ENCODE data around the gene PYGB.

PYGB gene

DNA sequence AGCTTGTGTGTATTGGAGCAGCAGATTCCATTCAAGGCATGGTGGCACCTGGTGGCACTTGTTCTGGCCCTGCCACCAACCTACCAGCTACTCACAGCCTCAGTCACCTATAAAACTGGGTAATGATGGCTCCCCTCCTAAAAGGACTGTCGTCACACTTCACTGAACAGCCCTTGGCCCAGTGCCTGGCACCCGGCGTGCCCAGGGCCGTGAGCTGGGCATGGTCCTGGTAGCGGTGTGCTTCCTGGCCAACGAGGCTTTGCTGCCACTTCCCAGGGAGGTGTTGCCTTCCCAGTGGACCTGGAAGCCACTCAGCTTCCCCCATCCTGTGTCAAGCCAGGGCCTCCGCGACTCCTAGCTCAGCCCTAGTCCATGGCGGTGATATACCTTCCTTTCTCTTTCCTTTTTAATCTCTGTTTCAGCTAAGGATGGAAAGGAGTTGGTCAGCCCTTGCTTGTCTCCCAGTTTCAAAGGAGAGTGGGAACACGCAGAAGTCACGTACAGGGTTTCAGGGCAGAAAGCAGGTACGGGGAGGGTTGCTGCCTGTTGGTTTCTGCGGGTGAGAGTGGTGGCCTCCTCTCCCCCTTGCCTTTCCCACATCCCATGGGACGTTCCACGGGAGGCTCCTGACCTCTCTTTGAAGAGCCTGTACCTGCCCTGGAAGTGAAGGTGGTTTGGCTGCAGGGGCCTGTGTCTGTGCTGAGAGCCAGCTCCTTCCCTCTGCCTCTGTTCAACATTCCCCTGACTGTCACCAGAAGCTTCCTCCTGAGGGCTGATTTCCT lies 26.9 kb upstream of the PYGB start:
- DNase-seq (ENCODE audit: low spot score in 2 of 2) = no peak
- Histone ChIP-seq H3K9me3 (no peaks in the 10 kb centered on the region), H3K27me3 (ENCODE audit: low read depth) (no peaks in the 10 kb centered on the region), H3K36me3 (replicated peaks) (peaks cover 25% of the 10 kb centered on the region), H3K4me1 (no peaks in the 10 kb centered on the region), H3K4me3 (no peak overlapping the region)
- in situ Hi-C loops (cut with MboI; ENCODE audit: low sequenced_read_pairs) = no loop called here

- Histone ChIP-seq H3K36me3 (replicated peaks) (peaks cover 21% of the 10 kb centered on the region), H3K27me3 (ENCODE audit: low read depth) (no peaks in the 10 kb centered on the region), H3K9me3 (no peaks in the 10 kb centered on the region), H3K4me3 (no peak overlapping the region), H3K4me1 (peaks cover 3% of the 10 kb centered on the region)
- in situ Hi-C loops (cut with MboI; ENCODE audit: low sequenced_read_pairs) = no loop called here
- DNase-seq (ENCODE audit: low spot score in 2 of 2) = no peak
Measured at GRCh38 chr20:25221592-25222460, 26.1 kb upstream of the PYGB start.

- H3K4me1 ChIP-seq = peaks cover 10% of the 10 kb centered on the region
- peaks cover 16% of the 10 kb centered on the region for H3K36me3 ChIP-seq (replicated peaks)
- in situ Hi-C loops (cut with MboI; ENCODE audit: low sequenced_read_pairs) = no loop called here
- H3K9me3 ChIP-seq = no peaks in the 10 kb centered on the region
- no peak for DNase-seq (ENCODE audit: low spot score in 2 of 2)
- no peaks in the 10 kb centered on the region for H3K27me3 ChIP-seq (ENCODE audit: low read depth)
- H3K4me3 ChIP-seq = no peak overlapping the region
Measured at GRCh38 chr20:25222461-25223178, 25.3 kb upstream of the PYGB start.

GRCh38 chr20:25223179-25223661 lies 24.7 kb upstream of the PYGB start:
- no peaks in the 10 kb centered on the region for H3K27me3 ChIP-seq (ENCODE audit: low read depth)
- no peaks in the 10 kb centered on the region for H3K9me3 ChIP-seq
- H3K36me3 ChIP-seq (replicated peaks) = peaks cover 16% of the 10 kb centered on the region
- peaks cover 10% of the 10 kb centered on the region for H3K4me1 ChIP-seq
- DNase-seq (ENCODE audit: low spot score in 2 of 2) = no peak
- H3K4me3 ChIP-seq = no peak overlapping the region
- in situ Hi-C loops (cut with MboI; ENCODE audit: low sequenced_read_pairs) = no loop called here

- Histone ChIP-seq H3K36me3 (replicated peaks) (peaks cover 12% of the 10 kb centered on the region), H3K4me3 (no peak overlapping the region), H3K4me1 (peaks cover 10% of the 10 kb centered on the region), H3K9me3 (no peaks in the 10 kb centered on the region), H3K27me3 (ENCODE audit: low read depth) (no peaks in the 10 kb centered on the region)
- in situ Hi-C loops (cut with MboI; ENCODE audit: low sequenced_read_pairs) = no loop called here
- DNase-seq (ENCODE audit: low spot score in 2 of 2) = no peak
Measured at GRCh38 chr20:25223765-25224720, 23.8 kb upstream of the PYGB start.

GRCh38 chr20:25224941-25225340 lies 22.9 kb upstream of the PYGB start:
- Histone ChIP-seq H3K36me3 (replicated peaks) (peaks cover 7% of the 10 kb centered on the region; the same call in 1 of the 2 replicates), H3K9me3 (no peaks in the 10 kb centered on the region), H3K27me3 (ENCODE audit: low read depth) (no peaks in the 10 kb centered on the region), H3K4me3 (no peak overlapping the region), H3K4me1 (peaks cover 10% of the 10 kb centered on the region)
- in situ Hi-C loops (cut with MboI; ENCODE audit: low sequenced_read_pairs) = no loop called here
- no peak for DNase-seq (ENCODE audit: low spot score in 2 of 2)

DNA sequence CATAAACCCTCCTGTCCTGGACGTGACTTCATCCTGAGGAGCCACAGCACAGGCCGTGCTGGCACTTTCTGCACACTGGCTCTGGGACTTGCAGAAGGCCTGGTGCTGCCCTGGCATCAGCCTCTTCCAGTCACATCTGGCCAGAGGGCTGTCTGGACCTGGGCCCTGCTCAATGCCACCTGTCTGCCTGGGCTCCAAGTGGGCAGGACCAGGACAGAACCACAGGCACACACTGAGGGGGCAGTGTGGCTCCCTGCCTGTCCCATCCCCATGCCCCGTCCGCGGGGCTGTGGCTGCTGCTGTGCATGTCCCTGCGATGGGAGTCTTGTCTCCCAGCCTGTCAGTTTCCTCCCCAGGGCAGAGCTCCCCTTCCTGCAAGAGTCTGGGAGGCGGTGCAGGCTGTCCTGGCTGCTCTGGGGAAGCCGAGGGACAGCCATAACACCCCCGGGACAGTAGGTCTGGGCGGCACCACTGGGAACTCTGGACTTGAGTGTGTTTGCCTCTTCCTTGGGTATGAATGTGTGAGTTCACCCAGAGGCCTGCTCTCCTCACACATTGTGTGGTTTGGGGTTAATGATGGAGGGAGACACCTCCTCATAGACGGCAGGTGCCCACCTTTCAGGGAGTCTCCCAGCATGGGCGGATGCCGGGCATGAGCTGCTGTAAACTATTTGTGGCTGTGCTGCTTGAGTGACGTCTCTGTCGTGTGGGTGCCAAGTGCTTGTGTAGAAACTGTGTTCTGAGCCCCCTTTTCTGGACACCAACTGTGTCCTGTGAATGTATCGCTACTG lies 22.0 kb upstream of the PYGB start:
- Histone ChIP-seq H3K4me1 (peaks cover 13% of the 10 kb centered on the region), H3K27me3 (ENCODE audit: low read depth) (no peaks in the 10 kb centered on the region), H3K36me3 (replicated peaks) (peaks cover 7% of the 10 kb centered on the region; the same call in 1 of the 2 replicates), H3K9me3 (no peaks in the 10 kb centered on the region), H3K4me3 (no peak overlapping the region)
- no peak for DNase-seq (ENCODE audit: low spot score in 2 of 2)
- in situ Hi-C loops (cut with MboI; ENCODE audit: low sequenced_read_pairs) = no loop called here

- Histone ChIP-seq H3K27me3 (ENCODE audit: low read depth) (no peaks in the 10 kb centered on the region), H3K4me3 (no peak overlapping the region), H3K4me1 (peaks cover 20% of the 10 kb centered on the region), H3K9me3 (no peaks in the 10 kb centered on the region), H3K36me3 (replicated peaks) (peaks cover 7% of the 10 kb centered on the region; the same call in 1 of the 2 replicates)
- in situ Hi-C loops (cut with MboI; ENCODE audit: low sequenced_read_pairs) = no loop called here
- peak; percentile 12 to 54 for DNase-seq (ENCODE audit: low spot score in 2 of 2)
Measured at GRCh38 chr20:25226433-25227316, 21.2 kb upstream of the PYGB start.

GRCh38 chr20:25227317-25227831 lies 20.5 kb upstream of the PYGB start:
- in situ Hi-C loops (cut with MboI; ENCODE audit: low sequenced_read_pairs) = no loop called here

DNA sequence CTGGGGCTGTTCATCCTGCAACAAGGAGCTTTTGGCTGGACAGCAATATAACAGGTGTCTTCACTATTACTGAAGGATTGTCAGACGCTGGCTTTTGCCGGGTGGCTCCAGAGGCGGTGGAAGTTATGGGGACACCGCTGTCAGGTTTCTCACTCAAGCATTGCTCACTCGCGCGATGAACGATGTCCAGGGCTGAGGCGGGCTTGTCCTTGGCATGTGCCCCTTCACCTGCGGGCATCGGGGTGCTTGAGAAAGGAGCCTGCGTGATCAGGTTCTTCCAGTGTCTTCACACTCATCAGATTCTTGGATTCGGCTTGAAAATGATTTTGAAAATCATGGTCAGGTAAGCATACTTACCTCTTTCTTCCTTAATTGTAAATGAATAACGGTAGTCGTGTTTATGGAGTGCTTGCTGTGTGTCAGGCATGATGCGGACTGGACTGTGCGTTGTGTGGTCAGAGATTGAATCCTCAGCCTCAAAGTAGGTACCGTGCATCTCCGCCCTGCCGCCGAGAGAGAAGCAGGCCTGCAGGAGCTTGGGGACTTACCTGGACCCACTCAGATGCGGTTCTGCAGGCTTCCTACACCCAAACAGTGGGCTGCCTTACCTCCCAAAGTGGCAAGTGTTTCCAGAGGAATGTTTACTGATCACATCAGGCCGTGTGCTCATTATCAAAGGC lies 18.3 kb upstream of the PYGB start:
- DNase-seq (ENCODE audit: low spot score in 2 of 2) = no peak
- H3K9me3 ChIP-seq = no peaks in the 10 kb centered on the region
- no peaks in the 10 kb centered on the region for H3K27me3 ChIP-seq (ENCODE audit: low read depth)
- peaks cover 37% of the 10 kb centered on the region for H3K4me1 ChIP-seq
- peaks cover 7% of the 10 kb centered on the region; the same call in 1 of the 2 replicates for H3K36me3 ChIP-seq (replicated peaks)
- in situ Hi-C loops (cut with MboI; ENCODE audit: low sequenced_read_pairs) = no loop called here
- H3K4me3 ChIP-seq = no peak overlapping the region

More at GRCh38 chr20:25227317-25227831, 20.5 kb upstream of the PYGB start:
- H3K36me3 ChIP-seq (replicated peaks) = peaks cover 7% of the 10 kb centered on the region; the same call in 1 of the 2 replicates
- H3K9me3 ChIP-seq = no peaks in the 10 kb centered on the region
- H3K4me1 ChIP-seq = peaks cover 20% of the 10 kb centered on the region
- H3K27me3 ChIP-seq (ENCODE audit: low read depth) = no peaks in the 10 kb centered on the region
- DNase-seq (ENCODE audit: low spot score in 2 of 2) = peak in 1 of 2 experiments; percentile 16
- no peak overlapping the region for H3K4me3 ChIP-seq

All from HAP-1 (cell line).